ENCODE data around the gene ARNT2. TPM values are rescaled to one million over a fixed set of nuclear protein-coding genes. Genes with fewer than 3 reads are reported as not detected.

Gene ARNT2
- total and polyA plus RNA-seq, 12 donors: 0.71 to 6.7 (median 4.0) TPM

DNA sequence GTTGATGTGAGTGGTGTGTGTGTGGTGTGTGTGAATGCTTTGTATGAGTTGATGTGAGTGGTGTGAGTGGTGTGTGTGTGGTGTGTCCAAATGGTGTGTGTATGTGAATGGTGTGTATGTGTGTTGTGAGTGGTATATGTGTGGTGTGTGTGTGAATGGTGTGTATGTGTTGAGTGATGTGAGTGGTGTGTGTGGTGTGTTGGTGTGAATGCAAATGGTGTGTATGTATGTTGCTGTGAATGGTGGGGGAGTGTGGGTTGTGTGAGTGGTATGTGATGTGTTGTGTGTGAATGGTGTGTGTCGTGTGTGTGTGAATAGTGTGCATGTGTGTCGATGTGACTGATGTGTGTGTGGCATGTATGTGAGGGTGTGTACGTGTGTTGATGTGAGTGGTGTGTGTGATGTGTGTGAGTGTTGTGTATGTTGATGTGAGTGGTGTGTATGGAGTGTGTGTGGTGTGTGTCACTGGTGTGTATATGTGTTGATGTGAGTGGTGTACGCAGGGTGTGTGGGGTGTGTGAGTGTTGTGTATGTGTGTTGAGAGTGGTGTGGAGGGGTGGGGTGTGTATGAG lies 40.6 kb downstream of the ARNT2 start:
- no peaks in the 10 kb centered on the region for H3K4me1 ChIP-seq
- H3K27ac ChIP-seq: no peak overlapping the region
- 92 to 98% methylated on average over 4 of the region's 4 CpGs for WGBS, 2 donors
- H3K36me3 ChIP-seq: no peaks in the 10 kb centered on the region
- ATAC-seq (no peak), DNase-seq (no peak)
- TF ChIP-seq, protein P1, sequence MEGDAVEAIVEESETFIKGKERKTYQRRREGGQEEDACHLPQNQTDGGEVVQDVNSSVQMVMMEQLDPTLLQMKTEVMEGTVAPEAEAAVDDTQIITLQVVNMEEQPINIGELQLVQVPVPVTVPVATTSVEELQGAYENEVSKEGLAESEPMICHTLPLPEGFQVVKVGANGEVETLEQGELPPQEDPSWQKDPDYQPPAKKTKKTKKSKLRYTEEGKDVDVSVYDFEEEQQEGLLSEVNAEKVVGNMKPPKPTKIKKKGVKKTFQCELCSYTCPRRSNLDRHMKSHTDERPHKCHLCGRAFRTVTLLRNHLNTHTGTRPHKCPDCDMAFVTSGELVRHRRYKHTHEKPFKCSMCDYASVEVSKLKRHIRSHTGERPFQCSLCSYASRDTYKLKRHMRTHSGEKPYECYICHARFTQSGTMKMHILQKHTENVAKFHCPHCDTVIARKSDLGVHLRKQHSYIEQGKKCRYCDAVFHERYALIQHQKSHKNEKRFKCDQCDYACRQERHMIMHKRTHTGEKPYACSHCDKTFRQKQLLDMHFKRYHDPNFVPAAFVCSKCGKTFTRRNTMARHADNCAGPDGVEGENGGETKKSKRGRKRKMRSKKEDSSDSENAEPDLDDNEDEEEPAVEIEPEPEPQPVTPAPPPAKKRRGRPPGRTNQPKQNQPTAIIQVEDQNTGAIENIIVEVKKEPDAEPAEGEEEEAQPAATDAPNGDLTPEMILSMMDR (IDR thresholded peaks at IDR 0.05): no peak
- intact Hi-C loops (cut with DNase I): no loop called here
- peaks cover 0 to 26% (median 8%) of the 10 kb centered on the region in 7 donors for H3K27me3 ChIP-seq
- H3K9me3 ChIP-seq: no peaks in the 10 kb centered on the region
- no peak overlapping the region for H3K4me3 ChIP-seq

DNA sequence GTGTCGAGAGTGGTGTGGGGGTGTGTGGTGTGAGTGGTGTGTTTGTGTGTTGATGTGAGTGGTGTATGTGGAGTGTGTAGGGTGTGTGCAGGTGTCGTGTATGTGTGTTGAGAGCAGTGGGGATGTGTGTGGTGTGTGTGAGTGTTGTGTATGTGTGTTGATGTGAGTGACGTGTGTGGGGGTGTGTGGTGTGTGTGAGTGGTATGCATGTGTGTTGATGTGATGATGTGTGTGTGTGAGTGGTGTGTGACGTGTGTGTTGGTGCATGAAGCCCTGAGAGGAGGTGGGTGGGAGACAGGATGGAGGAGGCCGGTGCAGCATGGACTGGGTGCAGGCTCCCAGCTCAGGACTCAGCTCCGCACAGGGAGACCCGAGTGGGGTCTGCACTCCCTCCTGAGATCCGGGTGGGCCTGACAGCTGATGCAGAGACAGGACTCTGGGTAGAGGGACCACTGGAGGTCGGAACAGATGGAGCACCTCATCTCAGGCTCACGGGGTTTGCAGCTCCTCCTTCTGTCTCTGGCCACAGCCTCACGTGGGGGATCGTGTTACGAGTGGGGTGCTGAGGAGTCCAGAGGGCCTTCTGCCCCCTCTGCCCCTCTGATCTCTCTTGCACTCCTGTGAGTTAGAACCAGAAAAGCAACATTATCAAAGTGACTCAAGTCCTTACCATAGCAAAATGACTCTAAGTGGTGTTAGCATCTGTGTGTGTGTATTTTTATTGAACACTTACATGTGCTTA lies 41.3 kb downstream of the ARNT2 start:
- H3K9me3 ChIP-seq: no peaks in the 10 kb centered on the region
- TF ChIP-seq, protein P1 (IDR thresholded peaks at IDR 0.05): no peak
- no peak overlapping the region for H3K27ac ChIP-seq
- H3K4me3 ChIP-seq: no peak overlapping the region
- H3K4me1 ChIP-seq: no peaks in the 10 kb centered on the region
- 72 to 78% methylated on average over 13 of the region's 13 CpGs for WGBS, 2 donors
- intact Hi-C loops (cut with DNase I): no loop called here
- H3K27me3 ChIP-seq: peaks cover 0 to 27% (median 8%) of the 10 kb centered on the region in 7 donors
- ATAC-seq (no peak), DNase-seq (no peak)
- no peaks in the 10 kb centered on the region for H3K36me3 ChIP-seq

GRCh38 chr15:80447077-80447476 lies 42.9 kb downstream of the ARNT2 start:
- no peaks in the 10 kb centered on the region for H3K36me3 ChIP-seq
- no peaks in the 10 kb centered on the region for H3K9me3 ChIP-seq
- H3K27ac ChIP-seq: no peak overlapping the region
- intact Hi-C loops (cut with DNase I): no loop called here
- no peaks in the 10 kb centered on the region for H3K4me1 ChIP-seq
- H3K27me3 ChIP-seq: peaks cover 0 to 26% (median 4%) of the 10 kb centered on the region in 7 donors
- no peak for ATAC-seq
- no peak for DNase-seq
- H3K4me3 ChIP-seq: no peak overlapping the region
- TF ChIP-seq, protein P1 (IDR thresholded peaks at IDR 0.05): no peak

- H3K36me3 ChIP-seq: no peaks in the 10 kb centered on the region
- no peak for ATAC-seq
These were observed 45.6 kb downstream of the ARNT2 start for GRCh38 chr15:80449825-80450224.

More at GRCh38 chr15:80449825-80450224, 45.6 kb downstream of the ARNT2 start:
- TF ChIP-seq, protein P1 (IDR thresholded peaks at IDR 0.05): no peak
- Histone ChIP-seq H3K4me1 (no peaks in the 10 kb centered on the region), H3K27ac (no peak overlapping the region), H3K4me3 (no peak overlapping the region), H3K9me3 (no peaks in the 10 kb centered on the region), H3K27me3 (peaks cover 0 to 42% (median 0%) of the 10 kb centered on the region in 7 donors)
- intact Hi-C loops (cut with DNase I): loop anchor here in 7 of 10 donors (5.0 to 10.0 kb wide), 5 partner anchors 65 to 815 kb away; partner anchors contain the start of gene CEMIP (in 1 of the 7)
- 79 to 81% methylated on average over 5 of the region's 5 CpGs for WGBS, 2 donors
- DNase-seq: no peak
